Measurements from ENCODE around the gene SPTBN1.
A peak's percentile ranks its signal among the peaks of the same experiment; 100 is the strongest.

SPTBN1 gene

GRCh38 chr2:54611830-54612545 is 155.9 kb downstream of the SPTBN1 start:
- Mint-ChIP-seq H3K27ac (no peak overlapping the region), H3K27me3 (ENCODE audit: low read depth, poor library complexity) (no peaks in the 10 kb centered on the region), H3K4me3 (no peak overlapping the region), H3K4me1 (peaks cover 35% of the 10 kb centered on the region), H3K9me3 (no peaks in the 10 kb centered on the region), H3K36me3 (ENCODE audit: low read depth) (peaks cover 41% of the 10 kb centered on the region)
- DNase-seq, result no peak
- no peak for TF ChIP-seq CTCF (IDR thresholded peaks at IDR 0.05)

GRCh38 chr2:54613386-54613785 is 157.3 kb downstream of the SPTBN1 start:
- peaks cover 47% of the 10 kb centered on the region for H3K36me3 Mint-ChIP-seq (ENCODE audit: low read depth)
- H3K4me3 Mint-ChIP-seq, result no peak overlapping the region
- H3K27ac Mint-ChIP-seq, result peak overlapping the region; percentile 94
- DNase-seq, result no peak
- H3K9me3 Mint-ChIP-seq, result no peaks in the 10 kb centered on the region
- H3K4me1 Mint-ChIP-seq, result peaks cover 35% of the 10 kb centered on the region
- no peak for TF ChIP-seq CTCF (IDR thresholded peaks at IDR 0.05)
- no peaks in the 10 kb centered on the region for H3K27me3 Mint-ChIP-seq (ENCODE audit: low read depth, poor library complexity)

- TF ChIP-seq CTCF (IDR thresholded peaks at IDR 0.05), result no peak
- Mint-ChIP-seq H3K27ac (no peak overlapping the region), H3K27me3 (ENCODE audit: low read depth, poor library complexity) (no peaks in the 10 kb centered on the region), H3K9me3 (no peaks in the 10 kb centered on the region), H3K36me3 (ENCODE audit: low read depth) (peaks cover 44% of the 10 kb centered on the region), H3K4me3 (no peak overlapping the region), H3K4me1 (peaks cover 34% of the 10 kb centered on the region)
- DNase-seq, result no peak
Observed at GRCh38 chr2:54613794-54614257, 157.7 kb downstream of the SPTBN1 start.

- Mint-ChIP-seq H3K4me3 (no peak overlapping the region), H3K4me1 (peaks cover 25% of the 10 kb centered on the region), H3K27me3 (ENCODE audit: low read depth, poor library complexity) (no peaks in the 10 kb centered on the region), H3K9me3 (no peaks in the 10 kb centered on the region), H3K27ac (peak overlapping the region; percentile 46), H3K36me3 (ENCODE audit: low read depth) (peaks cover 45% of the 10 kb centered on the region)
- DNase-seq, result no peak
- TF ChIP-seq CTCF (IDR thresholded peaks at IDR 0.05), result no peak
Observed at GRCh38 chr2:54614819-54615218, 158.7 kb downstream of the SPTBN1 start.

- no peak overlapping the region for H3K4me3 Mint-ChIP-seq
- peaks cover 56% of the 10 kb centered on the region for H3K36me3 Mint-ChIP-seq (ENCODE audit: low read depth)
- H3K27ac Mint-ChIP-seq, result peak overlapping the region; percentile 71
- peaks cover 25% of the 10 kb centered on the region for H3K4me1 Mint-ChIP-seq
- H3K27me3 Mint-ChIP-seq (ENCODE audit: low read depth, poor library complexity), result no peaks in the 10 kb centered on the region
- no peak for TF ChIP-seq CTCF (IDR thresholded peaks at IDR 0.05)
- DNase-seq, result no peak
- no peaks in the 10 kb centered on the region for H3K9me3 Mint-ChIP-seq
Observed at GRCh38 chr2:54615832-54616534, 159.9 kb downstream of the SPTBN1 start.

All from nephron progenitor cell (in vitro differentiated cells).